Measurements from ENCODE around the gene IL10RB. TPM values are rescaled to one million over a fixed set of nuclear protein-coding genes. Genes with fewer than 3 reads are reported as not detected.

Gene IL10RB
- total and polyA plus RNA-seq, 10 of the 15 experiments (the other 5 are each of a cell fraction or from before 2014, with no cell fraction given), result 15.0 to 55.1 (median 34.9) TPM

GRCh38 chr21:33267250-33267649 lies 1.1 kb downstream of the IL10RB start:
- Histone ChIP-seq H3K4me1 (ENCODE audit: control insufficient read depth, insufficient read depth, low read length) (peaks cover 24% of the 10 kb centered on the region), H2AFZ (ENCODE audit: control insufficient read depth, low read depth, low read length) (no peak overlapping the region), H3K4me3 (peak overlapping the region; percentile 81), H3K9ac (ENCODE audit: control insufficient read depth, insufficient read depth, low read length) (peak overlapping the region; percentile 48), H4K20me1 (ENCODE audit: control insufficient read depth, insufficient read depth) (no peaks in the 10 kb centered on the region), H3K27ac (ENCODE audit: control insufficient read depth, insufficient read depth) (peak overlapping the region; percentile 96), H3K9me3 (replicated peaks; ENCODE audit: control insufficient read depth, insufficient read depth, low read length) (no peaks in the 10 kb centered on the region), H3K79me2 (ENCODE audit: control insufficient read depth, insufficient read depth, low read length) (peaks cover 36% of the 10 kb centered on the region), H3K4me2 (ENCODE audit: control insufficient read depth, insufficient read depth) (peak overlapping the region; percentile 93), H3K36me3 (ENCODE audit: control insufficient read depth in 2 of 2, insufficient read depth in 2 of 2, low read length in 1 of 2) (peaks cover 4 to 18% of the 10 kb centered on the region in 2 experiments), H3K27me3 (replicated peaks in 1 of 2; ENCODE audit: control insufficient read depth in 2 of 2, insufficient read depth in 2 of 2, low read length in 1 of 2) (no peaks in the 10 kb centered on the region)
- DNase-seq (ENCODE audit: low read depth, low spot score), result no peak
- CTCF ChIA-PET, result interaction anchor here (0.7 to 4.0 kb wide), 10 partner anchors 28 to 178 kb away, joined by 4 to 23 read pairs (median 8); partner anchors contain the start of gene IFNAR1
- FAIRE-seq, result no peak
- intact Hi-C loops (cut with micrococcal nuclease; ENCODE audit: unreplicated experiment), result loop anchor here (2.0 to 5.0 kb wide), 4 partner anchors 36 to 115 kb away; no protein-coding TSS in a partner anchor
- BruUV-seq (replicated peaks), result no TSS peak
- POLR2A ChIA-PET, result interaction anchor here (0.5 to 4.4 kb wide), 18 partner anchors 8 to 177 kb away, joined by 3 to 38 read pairs (median 5); partner anchors contain the start of gene IFNAR1
- SMC1A ChIA-PET (ENCODE audit: uncharacterized antibody, unreplicated experiment), result interaction anchor here (0.7 to 6.7 kb wide), 20 partner anchors 11 to 187 kb away, joined by 3 to 92 read pairs (median 5); partner anchors contain the start of gene IFNAR1
- TF ChIP-seq MLLT1 (IDR thresholded peaks at IDR 0.05), result peak; percentile 71; the same call in 1 of the 2 replicates
- no peak for TF ChIP-seq SUPT20H (IDR thresholded peaks at IDR 0.05; ENCODE audit: borderline replicate concordance, control insufficient read depth, low read depth, low read length)
- no peak for TF ChIP-seq LARP7 (IDR thresholded peaks at IDR 0.05)
- TF ChIP-seq HDGF (IDR thresholded peaks at IDR 0.05), result no peak
- no peak for TF ChIP-seq ZNF592 (IDR thresholded peaks at IDR 0.05)
- no peak for TF ChIP-seq PBX3 (IDR thresholded peaks at IDR 0.05; ENCODE audit: insufficient replicate concordance, low read depth, low read length)
- 44% methylated on average over 7 of the region's 7 CpGs for WGBS (ENCODE audit: insufficient coverage, insufficient replicate concordance, low lambda C conversion rate, missing lambda C conversion rate)
- in situ Hi-C loops (cut with MboI), result loop anchor here (25.0 kb wide), 1 partner anchor 1595 kb away; no protein-coding TSS in a partner anchor
- no peak for ATAC-seq
- RAD21 ChIA-PET (ENCODE audit: unreplicated experiment), result interaction anchor here (0.7 to 4.3 kb wide), 12 partner anchors 29 to 118 kb away, joined by 3 to 51 read pairs (median 10); partner anchors contain the start of genes IFNAR1 and IFNAR2
